Panc1 (cell line): ENCODE measurements around the gene PARD6B. TPM values are rescaled to one million over a fixed set of nuclear protein-coding genes. Genes with fewer than 3 reads are reported as not detected.
A peak's percentile ranks its signal among the peaks of the same experiment; 100 is the strongest.

Experiments
- ATAC-seq: fragments of 200-7000 bp; cut with Tn5 transposase; 2 replicates; pipeline ENCODE4 v1.9.1; 2020; ENCODE audit warnings: mild to moderate bottlenecking, moderate library complexity
- BruUV-seq: library from RNA; stranded (reverse); fragments of 400-500 nt; replicated peaks from 2 replicates; lab custom pipeline; 2021; lab: Mats Ljungman, UMichigan
- CTCF ChIA-PET: fragments of 300-600 bp; sonication (Branson Sonifier 250); formaldehyde crosslinking; loops from one replicate; lab custom pipeline; 2022; ENCODE audit warnings: antibody characterized with exemption; lab: Charles Lee
- POLR2A ChIA-PET: fragments of 300-600 bp; sonication (Branson Sonifier 250); formaldehyde crosslinking; loops from one replicate; lab custom pipeline; 2022; ENCODE audit warnings: antibody characterized with exemption; lab: Charles Lee
- DNase-seq: peaks from one replicate; pipeline ENCODE4 v3.0.0-alpha.2; 2010; ENCODE audit warnings: low read depth, low spot score
- H3K27ac ChIP-seq: 2 replicates; pipeline ENCODE4 v1.5.1; 2011; ENCODE audit warnings: mild to moderate bottlenecking, low read length, inconsistent platforms
- H3K27me3 ChIP-seq: fragments of 200-500 bp; sonication (Bioruptor generic); 2 replicates; pipeline ENCODE4 v1.6.0; 2014; ENCODE audit warnings: low read length, inconsistent platforms; ENCODE audit not compliant: control insufficient read depth, insufficient read depth
- H3K36me3 ChIP-seq: fragments of 200-500 bp; sonication (Bioruptor generic); 2 replicates; pipeline ENCODE4 v1.5.1; 2014; ENCODE audit warnings: inconsistent platforms, mild to moderate bottlenecking, low read length, moderate library complexity; ENCODE audit not compliant: control insufficient read depth, insufficient read depth
- H3K4me1 ChIP-seq: 2 replicates; pipeline ENCODE4 v1.5.1; 2011; ENCODE audit warnings: inconsistent platforms, mild to moderate bottlenecking, low read length, moderate library complexity; ENCODE audit not compliant: control insufficient read depth, insufficient read depth
- H3K4me3 ChIP-seq, 2 experiments: 2 replicates each; pipeline ENCODE4 v1.5.1; 2011 to 2012; ENCODE audit warnings: low read depth in 2 of 2, low read length in 2 of 2, mild to moderate bottlenecking in 2 of 2, inconsistent platforms in 1 of 2, moderate library complexity in 1 of 2
- H3K9me3 ChIP-seq: fragments of 200-500 bp; sonication (Bioruptor generic); 2 replicates; pipeline ENCODE4 v1.5.1; 2014; ENCODE audit warnings: low read depth, mild to moderate bottlenecking, inconsistent platforms, low read length, moderate library complexity; ENCODE audit not compliant: control insufficient read depth, insufficient read depth
- POLR2AphosphoS5 ChIP-seq: IDR thresholded peaks from 2 replicates; pipeline ENCODE4 v1.6.1; 2012; ENCODE audit warnings: mild to moderate bottlenecking, low read depth, low read length, moderate library complexity
- SIN3A ChIP-seq: IDR thresholded peaks from 2 replicates; pipeline ENCODE4 v1.6.1; 2012; ENCODE audit warnings: low read depth, mild to moderate bottlenecking, low read length, moderate library complexity, borderline replicate concordance; ENCODE audit not compliant: insufficient read depth
- TCF7L2 ChIP-seq: IDR thresholded peaks from 2 replicates; pipeline ENCODE4 v1.6.1; 2011; ENCODE audit warnings: mild to moderate bottlenecking, low read depth, low read length, inconsistent platforms
- in situ Hi-C: cut with HindIII; loops from 2 replicates; pipeline ENCODE4 v1.10.0; 2016; ENCODE audit warnings: low sequenced_read_pairs, low pct_unique_long_range_greater_than_20kb
- intact Hi-C: fragments of 100-400 bp; cut with micrococcal nuclease; formaldehyde crosslinking; loops from one replicate; pipeline ENCODE4 v1.10.0; 2022; ENCODE audit not compliant: unreplicated experiment
- total RNA-seq: library from RNA; stranded (reverse); gene quantifications from one replicate; pipeline ENCODE4 v1.2.1, GENCODE V29; 2021; ENCODE audit not compliant: unreplicated experiment
- TF ChIP-seq, protein P1 (sequence below), 2 experiments: IDR thresholded peaks; 2 replicates each; pipeline ENCODE4 v1.6.1; 2011 to 2012; ENCODE audit warnings: low read depth in 2 of 2, control low read depth in 1 of 2, low read length in 1 of 2, mild to moderate bottlenecking in 1 of 2, moderate library complexity in 1 of 2; ENCODE audit not compliant: insufficient read depth in 1 of 2
- TF ChIP-seq, protein P2 (sequence below): fragments of 450-650 bp; IDR thresholded peaks from 2 replicates; pipeline ENCODE4 v1.5.1; 2017; ENCODE audit warnings: mild to moderate bottlenecking

Gene PARD6B
- total RNA-seq, 1 experiment from 2014 or later = 132 TPM

DNA sequence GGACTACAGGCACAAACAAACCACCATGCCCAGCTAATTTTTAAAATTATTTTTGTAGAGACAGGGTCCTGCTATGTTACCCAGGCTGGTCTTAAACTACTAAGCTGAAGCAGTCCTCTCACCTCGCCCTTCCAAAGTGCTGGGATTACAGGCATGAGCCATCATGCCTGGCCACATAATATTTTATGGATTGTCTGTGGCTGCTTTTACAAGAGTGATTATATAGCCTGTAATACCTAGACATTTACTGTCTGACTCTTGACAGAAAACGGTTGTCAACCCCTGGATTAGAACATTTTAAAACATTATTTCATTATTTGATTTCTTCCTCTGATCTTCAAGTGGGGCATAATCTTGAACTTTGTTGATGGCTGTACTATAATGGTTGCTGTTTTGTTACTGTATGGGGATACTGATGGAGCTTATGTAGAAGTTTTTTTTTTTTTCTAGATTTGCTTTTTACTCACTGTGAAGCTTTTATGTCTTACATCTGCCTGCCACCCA lies 14.3 kb downstream of the PARD6B start:
- intact Hi-C loops = loop anchor here (5.0 kb wide), 1 partner anchor 42 kb away; no protein-coding TSS in a partner anchor
- ChIA-PET POLR2A (no interaction called here), CTCF (interaction anchor here (0.5 to 1.0 kb wide), 3 partner anchors 45 to 282 kb away, joined by 3 to 12 read pairs (median 3); no protein-coding TSS in a partner anchor)
- TF ChIP-seq, protein P1, sequence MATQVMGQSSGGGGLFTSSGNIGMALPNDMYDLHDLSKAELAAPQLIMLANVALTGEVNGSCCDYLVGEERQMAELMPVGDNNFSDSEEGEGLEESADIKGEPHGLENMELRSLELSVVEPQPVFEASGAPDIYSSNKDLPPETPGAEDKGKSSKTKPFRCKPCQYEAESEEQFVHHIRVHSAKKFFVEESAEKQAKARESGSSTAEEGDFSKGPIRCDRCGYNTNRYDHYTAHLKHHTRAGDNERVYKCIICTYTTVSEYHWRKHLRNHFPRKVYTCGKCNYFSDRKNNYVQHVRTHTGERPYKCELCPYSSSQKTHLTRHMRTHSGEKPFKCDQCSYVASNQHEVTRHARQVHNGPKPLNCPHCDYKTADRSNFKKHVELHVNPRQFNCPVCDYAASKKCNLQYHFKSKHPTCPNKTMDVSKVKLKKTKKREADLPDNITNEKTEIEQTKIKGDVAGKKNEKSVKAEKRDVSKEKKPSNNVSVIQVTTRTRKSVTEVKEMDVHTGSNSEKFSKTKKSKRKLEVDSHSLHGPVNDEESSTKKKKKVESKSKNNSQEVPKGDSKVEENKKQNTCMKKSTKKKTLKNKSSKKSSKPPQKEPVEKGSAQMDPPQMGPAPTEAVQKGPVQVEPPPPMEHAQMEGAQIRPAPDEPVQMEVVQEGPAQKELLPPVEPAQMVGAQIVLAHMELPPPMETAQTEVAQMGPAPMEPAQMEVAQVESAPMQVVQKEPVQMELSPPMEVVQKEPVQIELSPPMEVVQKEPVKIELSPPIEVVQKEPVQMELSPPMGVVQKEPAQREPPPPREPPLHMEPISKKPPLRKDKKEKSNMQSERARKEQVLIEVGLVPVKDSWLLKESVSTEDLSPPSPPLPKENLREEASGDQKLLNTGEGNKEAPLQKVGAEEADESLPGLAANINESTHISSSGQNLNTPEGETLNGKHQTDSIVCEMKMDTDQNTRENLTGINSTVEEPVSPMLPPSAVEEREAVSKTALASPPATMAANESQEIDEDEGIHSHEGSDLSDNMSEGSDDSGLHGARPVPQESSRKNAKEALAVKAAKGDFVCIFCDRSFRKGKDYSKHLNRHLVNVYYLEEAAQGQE (IDR thresholded peaks at IDR 0.05; ENCODE audit: insufficient read depth in 1 of 2, low read depth in 2 of 2, low read length in 1 of 2) = 0 out of 4 replicates have a peak, but pooled peaks of 1 of the 2 experiments have one; percentile 16
- TF ChIP-seq TCF7L2 (no peak), POLR2AphosphoS5 (peak; percentile 25), SIN3A (no peak)
- TF ChIP-seq, protein P2, sequence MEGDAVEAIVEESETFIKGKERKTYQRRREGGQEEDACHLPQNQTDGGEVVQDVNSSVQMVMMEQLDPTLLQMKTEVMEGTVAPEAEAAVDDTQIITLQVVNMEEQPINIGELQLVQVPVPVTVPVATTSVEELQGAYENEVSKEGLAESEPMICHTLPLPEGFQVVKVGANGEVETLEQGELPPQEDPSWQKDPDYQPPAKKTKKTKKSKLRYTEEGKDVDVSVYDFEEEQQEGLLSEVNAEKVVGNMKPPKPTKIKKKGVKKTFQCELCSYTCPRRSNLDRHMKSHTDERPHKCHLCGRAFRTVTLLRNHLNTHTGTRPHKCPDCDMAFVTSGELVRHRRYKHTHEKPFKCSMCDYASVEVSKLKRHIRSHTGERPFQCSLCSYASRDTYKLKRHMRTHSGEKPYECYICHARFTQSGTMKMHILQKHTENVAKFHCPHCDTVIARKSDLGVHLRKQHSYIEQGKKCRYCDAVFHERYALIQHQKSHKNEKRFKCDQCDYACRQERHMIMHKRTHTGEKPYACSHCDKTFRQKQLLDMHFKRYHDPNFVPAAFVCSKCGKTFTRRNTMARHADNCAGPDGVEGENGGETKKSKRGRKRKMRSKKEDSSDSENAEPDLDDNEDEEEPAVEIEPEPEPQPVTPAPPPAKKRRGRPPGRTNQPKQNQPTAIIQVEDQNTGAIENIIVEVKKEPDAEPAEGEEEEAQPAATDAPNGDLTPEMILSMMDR = no peak
- Histone ChIP-seq H3K27me3 (no peaks in the 10 kb centered on the region), H3K36me3 (peaks cover 18% of the 10 kb centered on the region), H3K27ac (peak overlapping the region; percentile 99), H3K4me1 (peaks cover 85% of the 10 kb centered on the region), H3K9me3 (no peaks in the 10 kb centered on the region), H3K4me3 (no peak overlapping the region)
- DNase-seq = no peak
- in situ Hi-C loops = no loop called here
- BruUV-seq = no TSS peak
- ATAC-seq = no peak

DNA sequence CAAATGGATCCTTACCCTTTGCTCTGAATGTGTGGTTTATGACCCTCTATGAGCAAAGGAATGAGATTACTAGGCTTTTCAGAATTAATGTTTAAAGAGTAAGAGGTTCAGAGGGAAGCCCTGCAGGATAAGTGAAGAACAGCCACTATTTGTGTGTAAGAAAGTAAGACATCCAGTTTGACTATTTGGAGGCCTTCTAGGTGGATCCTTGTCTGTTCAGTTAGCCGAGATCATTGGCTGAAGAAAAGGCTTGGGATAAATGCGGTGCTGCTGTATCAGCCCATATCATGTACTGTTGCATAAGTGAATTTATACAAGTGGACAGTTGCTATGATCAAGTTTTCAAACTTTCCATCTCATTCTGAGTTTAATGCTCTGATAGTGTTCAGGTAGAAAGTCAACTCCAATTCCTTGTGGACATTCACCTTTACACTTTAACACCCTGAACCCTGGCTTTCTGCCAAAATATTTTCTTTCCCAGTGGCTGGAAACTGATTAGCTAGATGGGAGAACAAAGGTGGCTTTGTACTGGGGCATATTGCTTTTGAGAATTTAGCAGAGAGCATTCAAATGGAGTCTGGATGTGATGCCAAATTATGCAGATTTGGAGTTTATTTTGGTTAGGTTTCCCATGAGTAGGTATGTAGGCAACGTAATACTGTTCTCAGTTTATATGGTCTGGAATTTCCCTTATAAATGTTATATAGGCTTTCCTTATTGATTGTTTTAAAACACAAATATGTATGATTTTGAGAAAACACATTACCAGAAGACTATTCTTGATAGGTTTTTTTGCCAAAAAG lies 15.0 kb downstream of the PARD6B start:
- H3K36me3 ChIP-seq = peaks cover 18% of the 10 kb centered on the region
- intact Hi-C loops = loop anchor here (5.0 kb wide), 1 partner anchor 41 kb away; no protein-coding TSS in a partner anchor
- H3K27ac ChIP-seq = peak overlapping the region; percentile 99
- in situ Hi-C loops = no loop called here
- no peak for DNase-seq
- no peak overlapping the region for H3K4me3 ChIP-seq
- ChIA-PET POLR2A (no interaction called here), CTCF (interaction anchor here (0.5 to 1.0 kb wide), 3 partner anchors 44 to 283 kb away, joined by 3 to 12 read pairs (median 3); no protein-coding TSS in a partner anchor)
- BruUV-seq = no TSS peak
- ATAC-seq = peak; percentile 29
- no peaks in the 10 kb centered on the region for H3K9me3 ChIP-seq
- no peaks in the 10 kb centered on the region for H3K27me3 ChIP-seq
- TF ChIP-seq, protein P2 = no peak
- TF ChIP-seq POLR2AphosphoS5 (peak; percentile 78), TCF7L2 (peak; percentile 81; the same call in 1 of the 2 replicates), SIN3A (no peak)
- TF ChIP-seq, protein P1 (IDR thresholded peaks at IDR 0.05; ENCODE audit: insufficient read depth in 1 of 2, low read depth in 2 of 2, low read length in 1 of 2) = no peak
- H3K4me1 ChIP-seq = peaks cover 85% of the 10 kb centered on the region
